Measurements from ENCODE around the gene DOK6.

GRCh38 chr18:69380324-69380723 is 20.4 kb upstream of the DOK6 start:
- TF ChIP-seq CTCF (IDR thresholded peaks at IDR 0.05 in 8 of 11, conservative IDR thresholded peaks at IDR 0.05 in 3 of 11) (no peak), POLR2AphosphoS5 (IDR thresholded peaks at IDR 0.05) (no peak), POLR2A (IDR thresholded peaks at IDR 0.05) (no peak)

Measured in spleen (tissue), 7 donors.